Right cardiac atrium (tissue), 5 donors: Measurements from ENCODE around the gene USP11. TPM values are rescaled to one million over a fixed set of nuclear protein-coding genes. Genes with fewer than 3 reads are reported as not detected.
"Not testable (repeated sequence)": the region's sequence is repeated elsewhere in the genome, so short reads cannot be mapped to it uniquely, and the experiment has no call there.

Source experiments
- ATAC-seq, 2 donors: fragments of 200-7000 bp; cut with Tn5 transposase; one replicate each; pipeline versions ENCODE4 v1.8.0 to v1.9.1; 2020; ENCODE audit warnings: moderate library complexity in 2 of 2, mild to moderate bottlenecking in 1 of 2
- DNase-seq, 3 donors: peaks; one replicate each; pipeline ENCODE4 v3.0.0-alpha.2; 2020
- H3K27ac ChIP-seq: one replicate; pipeline ENCODE4 v1.5.1; 2013; ENCODE audit warnings: mild to moderate bottlenecking, low read length, control low read depth, moderate library complexity
- H3K27me3 ChIP-seq: one replicate; pipeline ENCODE4 v1.6.1; 2013; ENCODE audit not compliant: control insufficient read depth, insufficient read depth
- H3K4me1 ChIP-seq: one replicate; pipeline ENCODE4 v1.6.1; 2013; ENCODE audit warnings: low read length; ENCODE audit not compliant: control insufficient read depth, insufficient read depth
- H3K4me3 ChIP-seq: one replicate; pipeline ENCODE4 v1.5.1; 2013; ENCODE audit warnings: low read length, control low read depth
- H3K9me3 ChIP-seq: one replicate; pipeline ENCODE4 v1.6.1; 2013; ENCODE audit warnings: low read length; ENCODE audit not compliant: control insufficient read depth
- WGBS: extraction: QIAGEN DNeasy Blood & Tissue Kit; methylation state at CpG from one replicate; pipeline ENCODE4 v1.1.7; 2013; 5-methylcytosine and 5-hydroxymethylcytosine counted together
- intact Hi-C, 4 donors: fragments of 100-400 bp; cut with DNase I; formaldehyde crosslinking; loops; one replicate each; pipeline versions ENCODE4 v1.11.0 to v1.14.0; 2022 to 2023
- polyA plus RNA-seq: library from polyadenylated mRNA; stranded (reverse); fragments of 200-250 nt; gene quantifications from one replicate; pipeline ENCODE4 v1.2.3, GENCODE V29; 2013
- total RNA-seq, 4 donors: library from RNA; stranded (reverse); fragmentation: NEBNext Ultra II Directional; extraction: Animal tissue kit (Norgen Biotek cat#: 25700); gene quantifications; one replicate each; pipeline ENCODE4 v1.2.1, GENCODE V29; 2021
- donor health status: healthy with polysubstance abuse.
- donor health status: DM: no; HTN: yes; CAD: no.
- donor health status: DM: no; HTN: no; CAD: no.
- donor health status: DM: no; HTN: yes; CAD: no; lungs with severe emphysema.
- donor health status: DM: yes; HTN: yes; CAD: no.

USP11 gene
- total and polyA plus RNA-seq, 5 donors, result 28.3 to 70.4 (median 59.9) TPM

- intact Hi-C loops, result no loop called here
- no peak for ATAC-seq
Observed at GRCh38 chrX:47250017-47250347, 17.2 kb downstream of the USP11 start.

GRCh38 chrX:47257620-47258019 lies 24.8 kb downstream of the USP11 start:
- H3K27ac ChIP-seq, H3K27me3 ChIP-seq, ATAC-seq, intact Hi-C loops, H3K4me1 ChIP-seq, H3K9me3 ChIP-seq, H3K4me3 ChIP-seq, DNase-seq: not testable (repeated sequence)
- 92% methylated on average over 12 of the region's 12 CpGs for WGBS

More at GRCh38 chrX:47250017-47250347, 17.2 kb downstream of the USP11 start:
- H3K4me1 ChIP-seq, result no peaks in the 10 kb centered on the region
- 81% methylated on average over 6 of the region's 6 CpGs for whole genome bisulfite sequencing
- H3K27me3 ChIP-seq, result no peaks in the 10 kb centered on the region
- no peaks in the 10 kb centered on the region for H3K9me3 ChIP-seq
- H3K4me3 ChIP-seq, result no peak overlapping the region
- no peak overlapping the region for H3K27ac ChIP-seq
- no peak for DNase-seq

GRCh38 chrX:47264483-47265173 lies 31.8 kb downstream of the USP11 start:
- Histone ChIP-seq H3K9me3 (no peaks in the 10 kb centered on the region), H3K27me3 (no peaks in the 10 kb centered on the region), H3K4me3 (no peak overlapping the region), H3K4me1 (no peaks in the 10 kb centered on the region), H3K27ac (no peak overlapping the region)
- ATAC-seq (no peak), DNase-seq (no peak)
- 48% methylated on average over 7 of the region's 7 CpGs for WGBS
- intact Hi-C loops, result no loop called here

- intact Hi-C loops, result no loop called here
- H3K9me3 ChIP-seq, result no peaks in the 10 kb centered on the region
- H3K27ac ChIP-seq, result no peak overlapping the region
- no peak overlapping the region for H3K4me3 ChIP-seq
- H3K4me1 ChIP-seq, result no peaks in the 10 kb centered on the region
- DNase-seq (no peak), ATAC-seq (no peak)
- no peaks in the 10 kb centered on the region for H3K27me3 ChIP-seq
- 65% methylated on average over 7 of the region's 7 CpGs for WGBS
Observed at GRCh38 chrX:47266643-47267042, 33.8 kb downstream of the USP11 start.

GRCh38 chrX:47272013-47272408 lies 39.2 kb downstream of the USP11 start:
- 63% methylated on average over 2 of the region's 2 CpGs for WGBS
- intact Hi-C loops, result no loop called here
- no peaks in the 10 kb centered on the region for H3K27me3 ChIP-seq

GRCh38 chrX:47273011-47273730 lies 40.4 kb downstream of the USP11 start:
- intact Hi-C loops, result no loop called here
- no peak for DNase-seq
- H3K4me3 ChIP-seq, result no peak overlapping the region
- 79% methylated on average over 7 of the region's 7 CpGs for WGBS
- no peak for ATAC-seq
- H3K9me3 ChIP-seq, result no peaks in the 10 kb centered on the region
- no peaks in the 10 kb centered on the region for H3K4me1 ChIP-seq
- H3K27ac ChIP-seq, result no peak overlapping the region
- no peaks in the 10 kb centered on the region for H3K27me3 ChIP-seq

More at GRCh38 chrX:47272013-47272408, 39.2 kb downstream of the USP11 start:
- H3K4me1 ChIP-seq, result no peaks in the 10 kb centered on the region
- ATAC-seq, result no peak
- H3K4me3 ChIP-seq, result no peak overlapping the region
- no peak for DNase-seq
- H3K9me3 ChIP-seq, result no peaks in the 10 kb centered on the region
- H3K27ac ChIP-seq, result no peak overlapping the region

- H3K27ac ChIP-seq, result no peak overlapping the region
- no peak for DNase-seq
- no peak for ATAC-seq
- H3K4me1 ChIP-seq, result no peaks in the 10 kb centered on the region
- no peak overlapping the region for H3K4me3 ChIP-seq
- WGBS, result 53% methylated on average over 2 of the region's 2 CpGs
- H3K27me3 ChIP-seq, result no peaks in the 10 kb centered on the region
- intact Hi-C loops, result no loop called here
- no peaks in the 10 kb centered on the region for H3K9me3 ChIP-seq
Observed at GRCh38 chrX:47278691-47279090, 45.9 kb downstream of the USP11 start.

GRCh38 chrX:47283015-47283771 lies 50.4 kb downstream of the USP11 start:
- no peak for DNase-seq
- 46% methylated on average over 18 of the region's 18 CpGs for WGBS
- no peak for ATAC-seq
- Histone ChIP-seq H3K9me3 (no peaks in the 10 kb centered on the region), H3K4me3 (no peak overlapping the region), H3K27ac (no peak overlapping the region), H3K27me3 (no peaks in the 10 kb centered on the region), H3K4me1 (no peaks in the 10 kb centered on the region)
- intact Hi-C loops, result no loop called here

- not testable (repeated sequence) for H3K27ac ChIP-seq, H3K4me3 ChIP-seq
Observed at GRCh38 chrX:47284616-47285015, 51.8 kb downstream of the USP11 start.

GRCh38 chrX:47285836-47286320 lies 53.1 kb downstream of the USP11 start:
- no peak for DNase-seq
- WGBS, result 30% methylated on average over 6 of the region's 6 CpGs
- intact Hi-C loops, result no loop called here
- no peak overlapping the region for H3K4me3 ChIP-seq
- H3K27me3 ChIP-seq, result no peaks in the 10 kb centered on the region
- no peaks in the 10 kb centered on the region for H3K9me3 ChIP-seq
- no peak overlapping the region for H3K27ac ChIP-seq
- H3K4me1 ChIP-seq, result no peaks in the 10 kb centered on the region
- no peak for ATAC-seq

More at GRCh38 chrX:47284616-47285015, 51.8 kb downstream of the USP11 start:
- WGBS, result 93% methylated on average over 10 of the region's 10 CpGs
- intact Hi-C loops, DNase-seq, H3K4me1 ChIP-seq, H3K9me3 ChIP-seq, H3K27me3 ChIP-seq, ATAC-seq: not testable (repeated sequence)

- ATAC-seq (no peak), DNase-seq (no peak)
- Histone ChIP-seq H3K27ac (no peak overlapping the region), H3K27me3 (no peaks in the 10 kb centered on the region), H3K9me3 (no peaks in the 10 kb centered on the region), H3K4me3 (no peak overlapping the region), H3K4me1 (no peaks in the 10 kb centered on the region)
- intact Hi-C loops, result no loop called here
- 75% methylated on average over 5 of the region's 5 CpGs for WGBS
Observed at GRCh38 chrX:47293106-47293505, 60.3 kb downstream of the USP11 start.
